Progenitor cell of endocrine pancreas (in vitro differentiated cells): Measurements from ENCODE around the gene GRIK2. TPM values are rescaled to one million over a fixed set of nuclear protein-coding genes. Genes with fewer than 3 reads are reported as not detected.

Experiments
- DNase-seq: peaks from one replicate; pipeline ENCODE4 v3.0.0; 2021; ENCODE audit warnings: low spot score; ENCODE audit not compliant: unreplicated experiment
- H3K27ac Mint-ChIP-seq: 2 replicates; pipeline ENCODE4 v1.8.0; 2021; ENCODE audit warnings: mild to moderate bottlenecking, moderate library complexity, mixed read lengths
- H3K27me3 Mint-ChIP-seq: 2 replicates; pipeline ENCODE4 v1.8.0; 2021; ENCODE audit warnings: mixed read lengths
- H3K36me3 Mint-ChIP-seq: 2 replicates; pipeline ENCODE4 v1.8.0; 2022; ENCODE audit warnings: mixed read lengths; ENCODE audit not compliant: insufficient read depth
- H3K4me1 Mint-ChIP-seq: 2 replicates; pipeline ENCODE4 v1.8.0; 2021; ENCODE audit warnings: low read depth, mixed read lengths
- H3K4me3 Mint-ChIP-seq: 2 replicates; pipeline ENCODE4 v1.8.0; 2021; ENCODE audit warnings: low read depth, mild to moderate bottlenecking, moderate library complexity, mixed read lengths
- H3K9me3 Mint-ChIP-seq: 2 replicates; pipeline ENCODE4 v1.8.0; 2021; ENCODE audit warnings: low read depth, mixed read lengths
- CTCF ChIP-seq: fragments of 200-600 bp; sonication (generic); IDR thresholded peaks from one replicate; pipeline ENCODE4 v1.5.0; 2021; ENCODE audit warnings: antibody characterized with exemption, mild to moderate bottlenecking; ENCODE audit not compliant: unreplicated experiment
- total RNA-seq: library from RNA; stranded (reverse); gene quantifications from 2 replicates; pipeline ENCODE4 v1.2.1, GENCODE V29; 2021

Gene GRIK2
- total RNA-seq, 1 donor from 2014 or later = 6.3 TPM

- H3K27me3 Mint-ChIP-seq = no peaks in the 10 kb centered on the region
- no peak for TF ChIP-seq CTCF
- H3K9me3 Mint-ChIP-seq = no peaks in the 10 kb centered on the region
- no peak overlapping the region for H3K4me3 Mint-ChIP-seq
- DNase-seq = no peak
- peaks cover 3% of the 10 kb centered on the region for H3K4me1 Mint-ChIP-seq
- no peak overlapping the region for H3K27ac Mint-ChIP-seq
- no peaks in the 10 kb centered on the region for H3K36me3 Mint-ChIP-seq
Observed at GRCh38 chr6:101477436-101477835, 83.9 kb downstream of the GRIK2 start.

- Mint-ChIP-seq H3K36me3 (no peaks in the 10 kb centered on the region), H3K4me3 (no peak overlapping the region), H3K27me3 (no peaks in the 10 kb centered on the region), H3K9me3 (no peaks in the 10 kb centered on the region), H3K27ac (no peak overlapping the region), H3K4me1 (peaks cover 3% of the 10 kb centered on the region)
- no peak for DNase-seq
- TF ChIP-seq CTCF = no peak
Observed at GRCh38 chr6:101478891-101479290, 85.4 kb downstream of the GRIK2 start.

- H3K4me1 Mint-ChIP-seq = peaks cover 11% of the 10 kb centered on the region
- TF ChIP-seq CTCF = no peak
- no peaks in the 10 kb centered on the region for H3K36me3 Mint-ChIP-seq
- no peaks in the 10 kb centered on the region for H3K27me3 Mint-ChIP-seq
- H3K4me3 Mint-ChIP-seq = no peak overlapping the region
- H3K9me3 Mint-ChIP-seq = no peaks in the 10 kb centered on the region
- no peak overlapping the region for H3K27ac Mint-ChIP-seq
- no peak for DNase-seq
Observed at GRCh38 chr6:101482606-101483005, 89.1 kb downstream of the GRIK2 start.

GRCh38 chr6:101484781-101485180, 91.3 kb downstream of the GRIK2 start:
- Mint-ChIP-seq H3K9me3 (no peaks in the 10 kb centered on the region), H3K36me3 (no peaks in the 10 kb centered on the region), H3K4me3 (no peak overlapping the region), H3K27me3 (no peaks in the 10 kb centered on the region), H3K27ac (no peak overlapping the region), H3K4me1 (peaks cover 11% of the 10 kb centered on the region)
- no peak for TF ChIP-seq CTCF
- DNase-seq = no peak

GRCh38 chr6:101486124-101486523, 92.6 kb downstream of the GRIK2 start:
- Mint-ChIP-seq H3K27me3 (no peaks in the 10 kb centered on the region), H3K4me1 (peaks cover 11% of the 10 kb centered on the region), H3K9me3 (no peaks in the 10 kb centered on the region), H3K36me3 (no peaks in the 10 kb centered on the region), H3K27ac (no peak overlapping the region), H3K4me3 (no peak overlapping the region)
- TF ChIP-seq CTCF = no peak
- no peak for DNase-seq
